ENCODE data around the gene SEC14L5. TPM values are rescaled to one million over a fixed set of nuclear protein-coding genes. Genes with fewer than 3 reads are reported as not detected.

The SEC14L5 gene
- total RNA-seq, 1 experiment from 2014 or later = not detected

DNA sequence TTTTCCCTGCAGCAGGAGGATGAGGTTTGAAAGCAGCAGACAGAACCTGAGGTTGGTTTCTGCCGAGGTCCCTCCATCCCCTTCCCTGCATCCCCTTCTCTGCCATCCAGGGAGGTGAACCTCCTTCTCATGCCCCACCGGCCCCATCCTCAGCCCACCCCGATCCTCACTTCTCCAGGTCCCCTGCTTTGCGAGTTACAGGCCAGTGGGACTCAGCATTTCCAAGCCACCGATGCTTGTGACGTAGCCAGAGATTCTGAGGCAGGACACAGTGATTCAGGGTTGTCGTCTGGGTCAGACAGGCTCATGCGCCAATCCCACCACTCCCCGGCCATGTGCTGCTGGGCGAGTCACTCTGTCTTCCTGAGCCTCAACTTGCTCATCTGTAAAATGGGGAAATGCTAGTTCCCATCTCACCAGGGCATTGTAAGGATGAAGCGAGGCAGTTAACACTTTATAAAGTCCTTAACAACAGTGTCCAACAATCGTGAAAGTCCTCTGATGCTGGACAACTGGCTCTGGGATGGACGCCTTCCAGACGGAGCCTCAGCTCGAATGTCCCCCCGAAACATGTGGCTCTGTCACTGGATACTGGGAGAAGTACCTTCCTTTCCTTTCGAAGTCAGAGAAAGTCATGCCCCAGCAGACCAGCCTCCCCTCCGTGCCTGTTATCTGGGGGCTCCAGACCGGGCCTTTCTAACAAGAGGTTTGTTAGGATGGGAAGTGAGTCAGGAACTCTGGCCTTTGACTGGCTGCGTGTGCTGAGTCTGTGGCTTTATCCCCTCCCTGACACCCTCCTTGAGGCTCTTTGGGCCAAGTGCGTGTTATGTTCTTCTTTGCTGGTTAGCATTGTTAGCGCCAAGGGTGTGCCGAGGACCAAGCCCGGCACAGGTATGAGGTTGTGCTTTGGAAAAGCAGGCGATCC lies 21.9 kb downstream of the SEC14L5 start:
- ChIA-PET POLR2A (ENCODE audit: unreplicated experiment) (no interaction called here), CTCF (no interaction called here)
- no peak overlapping the region for H3K4me3 ChIP-seq (ENCODE audit: low read length)
- ATAC-seq (no peak), DNase-seq (no peak)
- H3K4me2 ChIP-seq (ENCODE audit: low read length) = no peak overlapping the region
- H3K4me1 ChIP-seq (ENCODE audit: insufficient read depth, low read length) = no peaks in the 10 kb centered on the region
- H2AFZ ChIP-seq (ENCODE audit: low read length) = no peak overlapping the region
- no peaks in the 10 kb centered on the region for H3K79me2 ChIP-seq (ENCODE audit: low read length)
- no peaks in the 10 kb centered on the region for H3K27me3 ChIP-seq (ENCODE audit: low read length)
- no peaks in the 10 kb centered on the region for H4K20me1 ChIP-seq (ENCODE audit: low read length)
- no peak overlapping the region for H3K27ac ChIP-seq (ENCODE audit: low read length)
- no peaks in the 10 kb centered on the region for H3K36me3 ChIP-seq (ENCODE audit: low read depth, low read length)
- no peaks in the 10 kb centered on the region for H3F3A ChIP-seq (ENCODE audit: low read length, unreplicated experiment)
- intact Hi-C loops (cut with micrococcal nuclease) = no loop called here
- H3K9me3 ChIP-seq (ENCODE audit: low read length) = no peaks in the 10 kb centered on the region
- no peak overlapping the region for H3K9ac ChIP-seq (ENCODE audit: low read length)
- TF ChIP-seq, protein P1, sequence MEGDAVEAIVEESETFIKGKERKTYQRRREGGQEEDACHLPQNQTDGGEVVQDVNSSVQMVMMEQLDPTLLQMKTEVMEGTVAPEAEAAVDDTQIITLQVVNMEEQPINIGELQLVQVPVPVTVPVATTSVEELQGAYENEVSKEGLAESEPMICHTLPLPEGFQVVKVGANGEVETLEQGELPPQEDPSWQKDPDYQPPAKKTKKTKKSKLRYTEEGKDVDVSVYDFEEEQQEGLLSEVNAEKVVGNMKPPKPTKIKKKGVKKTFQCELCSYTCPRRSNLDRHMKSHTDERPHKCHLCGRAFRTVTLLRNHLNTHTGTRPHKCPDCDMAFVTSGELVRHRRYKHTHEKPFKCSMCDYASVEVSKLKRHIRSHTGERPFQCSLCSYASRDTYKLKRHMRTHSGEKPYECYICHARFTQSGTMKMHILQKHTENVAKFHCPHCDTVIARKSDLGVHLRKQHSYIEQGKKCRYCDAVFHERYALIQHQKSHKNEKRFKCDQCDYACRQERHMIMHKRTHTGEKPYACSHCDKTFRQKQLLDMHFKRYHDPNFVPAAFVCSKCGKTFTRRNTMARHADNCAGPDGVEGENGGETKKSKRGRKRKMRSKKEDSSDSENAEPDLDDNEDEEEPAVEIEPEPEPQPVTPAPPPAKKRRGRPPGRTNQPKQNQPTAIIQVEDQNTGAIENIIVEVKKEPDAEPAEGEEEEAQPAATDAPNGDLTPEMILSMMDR (conservative IDR thresholded peaks at IDR 0.05; ENCODE audit: low read depth, low read length) = no peak
- TF ChIP-seq EZH2phosphoT487 (IDR thresholded peaks at IDR 0.05; ENCODE audit: borderline replicate concordance, low read length) (no peak), EZH2 (IDR thresholded peaks at IDR 0.05; ENCODE audit: low read length, unreplicated experiment) (no peak)
- no TSS peak for BruUV-seq (replicated peaks)
- no peaks in the 10 kb centered on the region for H3K9me2 ChIP-seq (replicated peaks; ENCODE audit: low read length)

DNA sequence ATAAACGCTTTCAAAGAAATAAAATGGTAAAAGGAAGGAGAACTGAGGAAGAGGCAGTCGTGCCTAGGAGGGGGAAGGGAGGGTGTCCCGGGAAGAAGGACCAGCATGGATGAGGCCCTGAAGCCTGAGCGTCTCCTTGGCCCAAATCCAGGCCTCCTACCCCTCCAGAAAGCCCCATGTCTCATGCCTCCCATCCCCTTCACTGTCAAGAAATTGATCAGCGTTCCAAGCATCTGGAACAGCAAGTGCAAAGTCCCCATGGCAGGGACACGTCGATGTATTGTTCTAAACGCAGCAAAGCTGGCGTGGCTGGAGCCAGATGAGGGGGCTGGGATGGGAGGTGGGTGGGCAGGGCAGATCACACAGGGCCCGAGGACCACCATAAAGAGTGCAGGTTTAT lies 22.6 kb downstream of the SEC14L5 start:
- H3F3A ChIP-seq (ENCODE audit: low read length, unreplicated experiment) = no peaks in the 10 kb centered on the region
- H3K9me2 ChIP-seq (replicated peaks; ENCODE audit: low read length) = no peaks in the 10 kb centered on the region
- H3K9ac ChIP-seq (ENCODE audit: low read length) = no peak overlapping the region
- no peak for DNase-seq
- H3K4me2 ChIP-seq (ENCODE audit: low read length) = no peak overlapping the region
- POLR2A ChIA-PET (ENCODE audit: unreplicated experiment) = no interaction called here
- no peak overlapping the region for H3K4me3 ChIP-seq (ENCODE audit: low read length)
- H3K79me2 ChIP-seq (ENCODE audit: low read length) = no peaks in the 10 kb centered on the region
- CTCF ChIA-PET = no interaction called here
- H4K20me1 ChIP-seq (ENCODE audit: low read length) = no peaks in the 10 kb centered on the region
- BruUV-seq (replicated peaks) = no TSS peak
- no peak overlapping the region for H3K27ac ChIP-seq (ENCODE audit: low read length)
- TF ChIP-seq EZH2 (IDR thresholded peaks at IDR 0.05; ENCODE audit: low read length, unreplicated experiment) (no peak), EZH2phosphoT487 (IDR thresholded peaks at IDR 0.05; ENCODE audit: borderline replicate concordance, low read length) (no peak)
- TF ChIP-seq, protein P1 (conservative IDR thresholded peaks at IDR 0.05; ENCODE audit: low read depth, low read length) = no peak
- H2AFZ ChIP-seq (ENCODE audit: low read length) = no peak overlapping the region
- no peaks in the 10 kb centered on the region for H3K4me1 ChIP-seq (ENCODE audit: insufficient read depth, low read length)
- no peaks in the 10 kb centered on the region for H3K36me3 ChIP-seq (ENCODE audit: low read depth, low read length)
- ATAC-seq = no peak
- no peaks in the 10 kb centered on the region for H3K27me3 ChIP-seq (ENCODE audit: low read length)
- intact Hi-C loops (cut with micrococcal nuclease) = no loop called here
- H3K9me3 ChIP-seq (ENCODE audit: low read length) = no peaks in the 10 kb centered on the region

DNA sequence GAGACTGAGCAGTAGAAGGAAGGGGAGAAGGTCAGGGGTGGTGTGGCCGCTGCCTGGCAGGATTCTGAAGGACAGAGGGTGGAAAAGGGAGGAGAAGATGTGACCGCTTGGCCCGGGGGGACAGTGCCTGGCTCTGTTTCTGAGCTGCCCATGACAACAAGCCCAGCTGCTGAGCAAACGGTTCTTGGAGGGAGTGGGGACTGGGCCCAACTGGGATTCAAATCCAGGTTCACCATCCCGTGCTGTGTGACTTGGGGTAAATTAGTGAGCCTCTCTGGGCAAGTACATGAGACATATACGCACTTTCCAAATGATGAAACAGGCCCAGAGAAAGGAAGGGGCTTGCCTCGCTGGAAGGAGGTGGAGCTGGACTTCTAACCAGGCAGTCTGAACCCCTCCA lies 23.3 kb downstream of the SEC14L5 start:
- TF ChIP-seq, protein P1 (conservative IDR thresholded peaks at IDR 0.05; ENCODE audit: low read depth, low read length) = no peak
- TF ChIP-seq EZH2 (IDR thresholded peaks at IDR 0.05; ENCODE audit: low read length, unreplicated experiment) (no peak), EZH2phosphoT487 (IDR thresholded peaks at IDR 0.05; ENCODE audit: borderline replicate concordance, low read length) (no peak)
- intact Hi-C loops (cut with micrococcal nuclease) = no loop called here
- H3K36me3 ChIP-seq (ENCODE audit: low read depth, low read length) = no peaks in the 10 kb centered on the region
- H2AFZ ChIP-seq (ENCODE audit: low read length) = no peak overlapping the region
- POLR2A ChIA-PET (ENCODE audit: unreplicated experiment) = no interaction called here
- H3K4me2 ChIP-seq (ENCODE audit: low read length) = no peak overlapping the region
- H4K20me1 ChIP-seq (ENCODE audit: low read length) = no peaks in the 10 kb centered on the region
- no peaks in the 10 kb centered on the region for H3F3A ChIP-seq (ENCODE audit: low read length, unreplicated experiment)
- no peak for ATAC-seq
- no peak overlapping the region for H3K9ac ChIP-seq (ENCODE audit: low read length)
- DNase-seq = no peak
- no peak overlapping the region for H3K4me3 ChIP-seq (ENCODE audit: low read length)
- H3K27me3 ChIP-seq (ENCODE audit: low read length) = no peaks in the 10 kb centered on the region
- H3K79me2 ChIP-seq (ENCODE audit: low read length) = no peaks in the 10 kb centered on the region
- H3K4me1 ChIP-seq (ENCODE audit: insufficient read depth, low read length) = no peaks in the 10 kb centered on the region
- no peaks in the 10 kb centered on the region for H3K9me3 ChIP-seq (ENCODE audit: low read length)
- H3K27ac ChIP-seq (ENCODE audit: low read length) = no peak overlapping the region
- no TSS peak for BruUV-seq (replicated peaks)
- CTCF ChIA-PET = no interaction called here
- no peaks in the 10 kb centered on the region for H3K9me2 ChIP-seq (replicated peaks; ENCODE audit: low read length)

Measured in PC-3 (cell line).